Measurements from ENCODE around the gene TFB1M.

DNA sequence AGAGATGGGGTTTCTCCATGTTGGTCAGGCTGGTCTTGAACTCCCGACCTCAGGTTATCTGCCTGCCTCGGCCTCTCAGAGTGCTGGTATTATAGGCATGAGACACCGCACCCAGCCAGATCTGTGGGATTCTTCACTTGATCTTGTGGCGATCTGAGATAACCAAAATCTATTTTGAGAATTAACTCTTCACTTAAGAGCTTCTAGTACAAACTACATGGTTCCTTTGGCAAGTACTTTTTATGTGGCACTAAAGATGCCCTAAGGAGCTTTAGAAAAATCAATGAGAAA lies 37.8 kb upstream of the TFB1M start:
- no peak for TF ChIP-seq POLR2A (IDR thresholded peaks at IDR 0.05)
- TF ChIP-seq, protein P1, sequence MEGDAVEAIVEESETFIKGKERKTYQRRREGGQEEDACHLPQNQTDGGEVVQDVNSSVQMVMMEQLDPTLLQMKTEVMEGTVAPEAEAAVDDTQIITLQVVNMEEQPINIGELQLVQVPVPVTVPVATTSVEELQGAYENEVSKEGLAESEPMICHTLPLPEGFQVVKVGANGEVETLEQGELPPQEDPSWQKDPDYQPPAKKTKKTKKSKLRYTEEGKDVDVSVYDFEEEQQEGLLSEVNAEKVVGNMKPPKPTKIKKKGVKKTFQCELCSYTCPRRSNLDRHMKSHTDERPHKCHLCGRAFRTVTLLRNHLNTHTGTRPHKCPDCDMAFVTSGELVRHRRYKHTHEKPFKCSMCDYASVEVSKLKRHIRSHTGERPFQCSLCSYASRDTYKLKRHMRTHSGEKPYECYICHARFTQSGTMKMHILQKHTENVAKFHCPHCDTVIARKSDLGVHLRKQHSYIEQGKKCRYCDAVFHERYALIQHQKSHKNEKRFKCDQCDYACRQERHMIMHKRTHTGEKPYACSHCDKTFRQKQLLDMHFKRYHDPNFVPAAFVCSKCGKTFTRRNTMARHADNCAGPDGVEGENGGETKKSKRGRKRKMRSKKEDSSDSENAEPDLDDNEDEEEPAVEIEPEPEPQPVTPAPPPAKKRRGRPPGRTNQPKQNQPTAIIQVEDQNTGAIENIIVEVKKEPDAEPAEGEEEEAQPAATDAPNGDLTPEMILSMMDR (IDR thresholded peaks at IDR 0.05) = no peak
- no peak for TF ChIP-seq EP300 (IDR thresholded peaks at IDR 0.05)

All from ovary (tissue), 3 donors.